H9 (cell line): ENCODE data around the gene DNAH12. TPM values are rescaled to one million over a fixed set of nuclear protein-coding genes. Genes with fewer than 3 reads are reported as not detected.

Experiments
- DNase-seq: peaks from one replicate; pipeline ENCODE4 v3.0.0-alpha.2; 2017
- H2AFZ ChIP-seq: one replicate; pipeline ENCODE4 v1.6.1; 2013; ENCODE audit warnings: mild to moderate bottlenecking, low read length, control low read depth, moderate library complexity
- H2AK5ac ChIP-seq: 2 replicates; pipeline ENCODE4 v1.6.1; 2013; ENCODE audit warnings: low read length, control low read depth, mixed read lengths; ENCODE audit not compliant: insufficient read length
- H2BK120ac ChIP-seq: one replicate; pipeline ENCODE4 v1.6.1; 2013; ENCODE audit warnings: low read depth, mild to moderate bottlenecking, low read length, control low read depth, inconsistent platforms; ENCODE audit not compliant: poor library complexity, severe bottlenecking
- H2BK12ac ChIP-seq: 2 replicates; pipeline ENCODE4 v1.6.1; 2013; ENCODE audit warnings: low read length, control low read depth, mixed read lengths, low read depth; ENCODE audit not compliant: insufficient read length
- H2BK15ac ChIP-seq: 2 replicates; pipeline ENCODE4 v1.6.1; 2013; ENCODE audit warnings: low read depth, low read length, control low read depth
- H2BK20ac ChIP-seq: one replicate; pipeline ENCODE4 v1.6.1; 2013; ENCODE audit warnings: low read depth, mild to moderate bottlenecking, low read length, control low read depth, inconsistent platforms; ENCODE audit not compliant: poor library complexity, severe bottlenecking
- H2BK5ac ChIP-seq: 2 replicates; pipeline ENCODE4 v1.6.1; 2013; ENCODE audit warnings: low read length, control low read depth, mixed read lengths; ENCODE audit not compliant: insufficient read length
- H3K14ac ChIP-seq: 2 replicates; pipeline ENCODE4 v1.6.1; 2013; ENCODE audit warnings: low read length, control low read depth; ENCODE audit not compliant: insufficient read depth
- H3K18ac ChIP-seq: 2 replicates; pipeline ENCODE4 v1.6.1; 2013; ENCODE audit warnings: low read depth, mild to moderate bottlenecking, mixed read lengths, low read length, control low read depth; ENCODE audit not compliant: insufficient read length
- H3K23ac ChIP-seq: 2 replicates; pipeline ENCODE4 v1.6.1; 2013; ENCODE audit warnings: low read length, control low read depth, mixed read lengths, low read depth; ENCODE audit not compliant: insufficient read length
- H3K23me2 ChIP-seq: 2 replicates; pipeline ENCODE4 v1.6.1; 2013; ENCODE audit warnings: low read depth, mild to moderate bottlenecking, mixed read lengths, low read length, control low read depth; ENCODE audit not compliant: insufficient read length, poor library complexity, severe bottlenecking
- H3K27ac ChIP-seq: 2 replicates; pipeline ENCODE4 v1.5.1; 2013; ENCODE audit warnings: low read length, control low read depth, mixed read lengths, low read depth; ENCODE audit not compliant: insufficient read length
- H3K27me3 ChIP-seq: 2 replicates; pipeline ENCODE4 v1.6.1; 2013; ENCODE audit warnings: low read length, control low read depth, inconsistent platforms; ENCODE audit not compliant: insufficient read depth
- H3K4ac ChIP-seq: 2 replicates; pipeline ENCODE4 v1.6.1; 2013; ENCODE audit warnings: low read depth, mild to moderate bottlenecking, control low read depth, inconsistent platforms, low read length, moderate library complexity
- H3K4me1 ChIP-seq: 2 replicates; pipeline ENCODE4 v1.6.1; 2013; ENCODE audit warnings: low read length, control low read depth, inconsistent platforms; ENCODE audit not compliant: insufficient read depth
- H3K4me2 ChIP-seq: 2 replicates; pipeline ENCODE4 v1.6.1; 2013; ENCODE audit warnings: low read length, control low read depth, mixed read lengths; ENCODE audit not compliant: insufficient read length, insufficient read depth
- H3K56ac ChIP-seq: 2 replicates; pipeline ENCODE4 v1.6.1; 2013; ENCODE audit warnings: low read depth, mild to moderate bottlenecking, mixed read lengths, low read length, control low read depth; ENCODE audit not compliant: insufficient read length
- H3K79me1 ChIP-seq: 2 replicates; pipeline ENCODE4 v1.6.1; 2013; ENCODE audit warnings: low read depth, mild to moderate bottlenecking, moderate library complexity, low read length, control low read depth, inconsistent platforms; ENCODE audit not compliant: insufficient read depth, poor library complexity, severe bottlenecking
- H3K79me2 ChIP-seq: 2 replicates; pipeline ENCODE4 v1.6.1; 2013; ENCODE audit warnings: low read length, control low read depth, inconsistent platforms; ENCODE audit not compliant: insufficient read depth
- H3K9ac ChIP-seq: 2 replicates; pipeline ENCODE4 v1.6.1; 2013; ENCODE audit warnings: low read length, control low read depth, mixed read lengths; ENCODE audit not compliant: insufficient read length; ENCODE audit errors: extremely low read depth
- H3K9me3 ChIP-seq: one replicate; pipeline ENCODE4 v1.6.1; 2013; ENCODE audit warnings: low read depth, low read length, inconsistent platforms; ENCODE audit not compliant: control insufficient read depth
- H3T11ph ChIP-seq: one replicate; pipeline ENCODE4 v1.6.1; 2013; ENCODE audit warnings: mild to moderate bottlenecking, low read length, control low read depth, inconsistent platforms
- H4K20me1 ChIP-seq: one replicate; pipeline ENCODE4 v1.6.1; 2013; ENCODE audit not compliant: control insufficient read depth, insufficient read length, insufficient read depth
- H4K5ac ChIP-seq: 2 replicates; pipeline ENCODE4 v1.6.1; 2013; ENCODE audit warnings: low read depth, mild to moderate bottlenecking, mixed read lengths, low read length, control low read depth; ENCODE audit not compliant: insufficient read length
- H4K8ac ChIP-seq: replicated peaks from 2 replicates; pipeline ENCODE4 v1.6.1; 2013; ENCODE audit warnings: low read length, control low read depth, mixed read lengths, low read depth; ENCODE audit not compliant: insufficient read length
- H4K91ac ChIP-seq: 2 replicates; pipeline ENCODE4 v1.6.1; 2013; ENCODE audit warnings: low read depth, mild to moderate bottlenecking, moderate library complexity, mixed read lengths, low read length, control low read depth; ENCODE audit not compliant: insufficient read length
- H3K27ac Mint-ChIP-seq, 3 experiments: 2 replicates in 2 of 3; 3 replicates in 1 of 3; pipeline ENCODE4 v1.8.0; 2020 to 2021; ENCODE audit warnings: mixed read lengths in 3 of 3, mild to moderate bottlenecking in 1 of 3, moderate library complexity in 1 of 3
- H3K27me3 Mint-ChIP-seq: 2 replicates; pipeline ENCODE4 v1.8.0; 2021; ENCODE audit warnings: low read depth, mild to moderate bottlenecking, moderate library complexity, mixed read lengths
- H3K36me3 Mint-ChIP-seq, 3 experiments: 2 replicates in 2 of 3; 3 replicates in 1 of 3; pipeline ENCODE4 v1.8.0; 2020 to 2021; ENCODE audit warnings: low read depth in 3 of 3, mixed read lengths in 3 of 3; ENCODE audit not compliant: insufficient read depth in 1 of 3
- H3K4me1 Mint-ChIP-seq, 2 experiments: 2 replicates each; pipeline ENCODE4 v1.8.0; 2020; ENCODE audit warnings: mixed read lengths in 2 of 2
- H3K4me3 Mint-ChIP-seq, 2 experiments: 2 replicates in 1 of 2; 3 replicates in 1 of 2; pipeline ENCODE4 v1.8.0; 2020 to 2021; ENCODE audit warnings: mild to moderate bottlenecking in 2 of 2, mixed read lengths in 2 of 2, moderate library complexity in 1 of 2
- H3K9me3 Mint-ChIP-seq, 2 experiments: 2 replicates in 1 of 2; 3 replicates in 1 of 2; pipeline ENCODE4 v1.8.0; 2020; ENCODE audit warnings: mild to moderate bottlenecking in 2 of 2, mixed read lengths in 2 of 2, moderate library complexity in 1 of 2
- WGBS: extraction: QIAGEN DNeasy Blood & Tissue Kit; methylation state at CpG from one replicate; pipeline ENCODE4 v1.1.7; 2013; ENCODE audit warnings: missing lambda C conversion rate, low lambda C conversion rate, mixed read lengths; ENCODE audit not compliant: insufficient read length; ENCODE audit errors: extremely low coverage; 5-methylcytosine and 5-hydroxymethylcytosine counted together
- total RNA-seq: library from RNA; stranded (reverse); gene quantifications from 2 replicates; pipeline ENCODE4 v1.2.1, GENCODE V29; 2021
- TF ChIP-seq, protein P1 (sequence below): fragments of 200-600 bp; sonication (generic); conservative IDR thresholded peaks from 3 replicates; pipeline ENCODE4 v1.8.0; 2021; ENCODE audit warnings: antibody characterized with exemption, mild to moderate bottlenecking

Gene DNAH12
- total RNA-seq, 1 experiment from 2014 or later, result not detected

DNA sequence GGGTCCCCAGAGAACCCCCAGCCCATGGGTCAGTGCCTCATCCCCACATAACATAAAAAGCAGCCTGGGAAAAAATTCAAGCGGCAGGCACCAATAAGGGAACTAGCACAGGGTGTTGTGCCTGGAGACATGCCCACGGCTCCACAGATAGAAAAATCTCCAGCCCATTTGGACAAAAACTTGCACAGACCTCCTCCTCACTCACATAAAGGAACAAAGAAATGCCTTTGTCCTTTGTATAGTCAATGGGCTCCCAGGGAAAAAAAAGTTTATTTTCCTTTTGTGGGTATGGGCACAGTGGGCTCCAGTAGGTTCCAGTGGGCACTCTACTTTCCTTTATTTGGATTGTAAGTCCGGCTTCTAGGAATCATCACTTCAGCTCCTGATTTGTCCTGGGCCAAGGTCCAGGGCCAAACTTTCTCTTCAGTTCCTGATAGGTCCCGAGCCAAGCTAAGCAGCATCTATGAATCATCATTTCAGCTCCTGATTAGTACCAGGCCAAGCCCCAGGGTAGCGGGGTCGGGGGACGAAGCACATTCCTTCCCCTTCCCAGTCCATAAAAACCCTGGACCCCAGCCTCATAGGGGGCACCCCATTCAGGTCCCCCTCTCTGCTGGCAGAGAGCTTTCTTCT is 1.6 kb upstream of the DNAH12 start:
- Histone ChIP-seq H3K4me2 (no peak overlapping the region), H3K14ac (no peak overlapping the region), H3K79me2 (no peaks in the 10 kb centered on the region), H2BK15ac (no peak overlapping the region), H3K79me1 (no peaks in the 10 kb centered on the region), H3K9me3 (no peaks in the 10 kb centered on the region), H3K27me3 (no peaks in the 10 kb centered on the region), H2BK5ac (no peak overlapping the region), H2BK20ac (peak overlapping the region; percentile 99), H3K56ac (no peak overlapping the region), H2AK5ac (no peak overlapping the region), H4K91ac (no peak overlapping the region), H4K20me1 (no peaks in the 10 kb centered on the region), H3K18ac (no peak overlapping the region), H3K4ac (no peak overlapping the region), H3K23ac (no peak overlapping the region), H3K23me2 (peaks cover 3% of the 10 kb centered on the region), H2BK12ac (no peak overlapping the region), H3K27ac (no peak overlapping the region), H3T11ph (no peak overlapping the region), H4K5ac (no peak overlapping the region), H3K4me1 (no peaks in the 10 kb centered on the region), H2BK120ac (no peak overlapping the region), H3K9ac (no peak overlapping the region), H4K8ac (no peak overlapping the region), H2AFZ (no peak overlapping the region)
- no peaks in the 10 kb centered on the region for H3K9me3 Mint-ChIP-seq
- H3K27ac Mint-ChIP-seq, result peak overlapping the region in 2 of 3 experiments; percentile 73 to 80; a peak in 2 of 7 replicates
- H3K4me3 Mint-ChIP-seq, result no peak overlapping the region
- TF ChIP-seq, protein P1, sequence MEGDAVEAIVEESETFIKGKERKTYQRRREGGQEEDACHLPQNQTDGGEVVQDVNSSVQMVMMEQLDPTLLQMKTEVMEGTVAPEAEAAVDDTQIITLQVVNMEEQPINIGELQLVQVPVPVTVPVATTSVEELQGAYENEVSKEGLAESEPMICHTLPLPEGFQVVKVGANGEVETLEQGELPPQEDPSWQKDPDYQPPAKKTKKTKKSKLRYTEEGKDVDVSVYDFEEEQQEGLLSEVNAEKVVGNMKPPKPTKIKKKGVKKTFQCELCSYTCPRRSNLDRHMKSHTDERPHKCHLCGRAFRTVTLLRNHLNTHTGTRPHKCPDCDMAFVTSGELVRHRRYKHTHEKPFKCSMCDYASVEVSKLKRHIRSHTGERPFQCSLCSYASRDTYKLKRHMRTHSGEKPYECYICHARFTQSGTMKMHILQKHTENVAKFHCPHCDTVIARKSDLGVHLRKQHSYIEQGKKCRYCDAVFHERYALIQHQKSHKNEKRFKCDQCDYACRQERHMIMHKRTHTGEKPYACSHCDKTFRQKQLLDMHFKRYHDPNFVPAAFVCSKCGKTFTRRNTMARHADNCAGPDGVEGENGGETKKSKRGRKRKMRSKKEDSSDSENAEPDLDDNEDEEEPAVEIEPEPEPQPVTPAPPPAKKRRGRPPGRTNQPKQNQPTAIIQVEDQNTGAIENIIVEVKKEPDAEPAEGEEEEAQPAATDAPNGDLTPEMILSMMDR, result no peak
- no peak for DNase-seq
- H3K36me3 Mint-ChIP-seq, result no peaks in the 10 kb centered on the region
- H3K27me3 Mint-ChIP-seq, result peaks cover 2% of the 10 kb centered on the region; the same call in 1 of the 2 replicates
- no CpG with 5 or more reads among the region's 7 CpGs for WGBS
- peaks cover 10% of the 10 kb centered on the region in 2 experiments for H3K4me1 Mint-ChIP-seq
